Myocyte (in vitro differentiated cells): Measurements from ENCODE around the gene PROK2. TPM values are rescaled to one million over a fixed set of nuclear protein-coding genes. Genes with fewer than 3 reads are reported as not detected.

ENCODE experiments used
- DNase-seq: peaks from one replicate; pipeline ENCODE4 v3.0.0-alpha.2; 2012; ENCODE audit warnings: low read depth
- polyA plus RNA-seq: library from polyadenylated mRNA; unstranded; fragments of >200 nt; gene quantifications from one replicate; pipeline ENCODE4 v1.2.1, GENCODE V29; 2012; ENCODE audit warnings: missing spikeins
- total RNA-seq: library from RNA; depleted of rRNA; stranded (reverse); fragments of >200 nt; gene quantifications from 2 replicates; pipeline ENCODE4 v1.2.3, GENCODE V29; 2014

PROK2 gene, protein sequence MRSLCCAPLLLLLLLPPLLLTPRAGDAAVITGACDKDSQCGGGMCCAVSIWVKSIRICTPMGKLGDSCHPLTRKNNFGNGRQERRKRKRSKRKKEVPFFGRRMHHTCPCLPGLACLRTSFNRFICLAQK
- not detected in 2 replicates for total RNA-seq
- not detected for polyA plus RNA-seq

DNA sequence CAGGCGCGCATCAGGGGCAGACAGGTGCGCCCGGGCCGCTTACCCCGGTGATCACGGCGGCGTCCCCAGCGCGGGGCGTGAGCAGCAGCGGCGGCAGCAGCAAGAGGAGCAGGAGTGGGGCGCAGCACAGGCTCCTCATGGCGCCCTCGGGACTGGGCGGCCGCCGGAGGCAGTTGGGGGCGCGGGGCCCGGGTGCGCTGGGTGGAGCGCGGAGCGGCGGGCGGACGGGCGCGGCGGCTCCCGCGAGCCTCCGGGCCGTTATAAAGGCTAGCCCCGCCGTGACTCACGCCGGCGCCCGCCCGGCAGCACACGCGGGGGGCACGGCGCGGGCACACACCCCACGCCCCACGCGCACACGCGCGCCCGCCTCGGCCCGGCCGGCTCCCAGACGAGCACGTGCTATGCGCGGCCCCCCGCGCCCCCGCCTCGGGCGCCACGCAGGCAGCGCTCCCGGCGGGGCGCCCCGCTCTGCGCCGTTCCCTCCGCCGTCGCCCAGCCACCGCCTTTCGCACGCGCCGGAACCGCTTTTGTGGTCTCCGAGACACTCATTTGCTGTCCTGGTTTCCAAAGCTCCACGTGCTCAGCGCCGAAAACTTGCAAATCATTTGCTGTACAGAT lies at the start of gene PROK2:
PROK2 (minus strand) TSS at position 235 of the 618 bp plus-strand sequence; CDS start at position 139, 96 bp downstream.
- DNase-seq: no peak

DNA sequence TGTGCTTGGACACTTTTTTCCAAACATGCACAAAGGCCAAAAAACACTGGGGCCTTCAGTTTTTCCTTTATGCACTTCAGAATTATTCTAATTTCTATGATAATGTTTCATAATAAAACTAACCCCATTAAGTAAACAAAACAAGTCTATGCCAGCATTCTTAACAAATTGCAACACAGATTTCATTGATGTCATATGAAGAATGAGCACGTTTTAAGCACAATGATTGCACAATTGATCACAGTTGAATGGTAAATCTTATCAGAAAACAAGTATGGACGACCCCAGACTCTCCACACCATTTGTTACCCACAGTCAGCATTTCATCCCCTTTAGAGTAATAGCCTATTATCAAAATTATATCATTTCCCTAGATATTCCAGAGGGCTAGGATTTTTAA lies 46.7 kb upstream of the PROK2 start:
- no peak for DNase-seq

DNA sequence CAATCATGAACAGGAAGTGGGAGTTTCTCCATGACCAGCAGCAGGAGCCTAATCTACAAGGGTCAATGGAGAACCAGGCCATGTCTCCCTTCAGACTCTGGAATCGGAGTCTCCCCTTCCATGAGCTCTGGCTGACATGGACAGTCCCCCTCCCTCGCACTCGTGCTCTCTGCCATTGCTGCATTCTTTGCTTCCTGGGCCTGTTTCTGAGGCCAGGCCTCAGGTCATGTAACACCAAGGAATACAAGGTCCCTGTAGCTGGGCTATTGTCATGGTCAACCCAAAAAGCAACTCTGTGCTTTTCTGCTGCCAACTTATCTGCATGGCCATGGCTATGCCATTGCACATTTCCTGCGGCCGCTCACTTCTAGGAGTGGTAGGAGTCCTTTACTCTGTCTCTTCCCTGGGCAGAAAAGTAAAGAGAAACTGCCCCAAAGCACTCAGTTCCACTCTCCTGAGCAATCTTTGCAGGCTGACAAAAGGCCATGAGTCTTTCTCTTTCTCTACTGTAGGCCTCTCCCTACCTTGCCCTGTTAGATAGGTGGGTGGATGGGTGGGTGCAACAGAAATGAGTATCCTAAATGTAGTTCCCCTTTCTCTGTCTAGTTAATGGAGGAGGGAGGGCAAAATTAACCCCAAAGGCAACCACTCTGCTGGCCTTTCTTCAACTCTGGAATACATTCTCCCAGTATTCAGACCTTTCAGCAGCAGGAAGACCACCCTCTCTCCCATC lies 40.8 kb upstream of the PROK2 start:
- no peak for DNase-seq

DNA sequence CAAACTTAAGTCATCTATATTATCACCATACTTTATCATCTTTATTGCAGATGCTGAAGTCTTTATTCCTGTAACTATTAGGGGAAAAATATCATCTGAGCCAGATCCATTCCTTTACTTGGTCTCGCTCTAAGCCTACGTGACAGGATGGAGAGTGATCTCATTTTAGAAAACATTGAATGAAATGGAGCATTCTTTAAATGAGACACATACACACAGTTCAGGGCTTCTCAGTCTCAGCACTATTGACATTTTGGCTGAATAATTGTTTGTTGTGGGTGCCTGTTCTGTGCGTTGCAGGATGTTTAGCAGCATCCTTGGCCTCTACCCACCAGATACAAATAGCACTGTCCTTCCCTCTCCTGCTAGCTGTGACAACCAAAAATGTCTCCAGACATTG lies 36.2 kb upstream of the PROK2 start:
- DNase-seq: no peak

DNA sequence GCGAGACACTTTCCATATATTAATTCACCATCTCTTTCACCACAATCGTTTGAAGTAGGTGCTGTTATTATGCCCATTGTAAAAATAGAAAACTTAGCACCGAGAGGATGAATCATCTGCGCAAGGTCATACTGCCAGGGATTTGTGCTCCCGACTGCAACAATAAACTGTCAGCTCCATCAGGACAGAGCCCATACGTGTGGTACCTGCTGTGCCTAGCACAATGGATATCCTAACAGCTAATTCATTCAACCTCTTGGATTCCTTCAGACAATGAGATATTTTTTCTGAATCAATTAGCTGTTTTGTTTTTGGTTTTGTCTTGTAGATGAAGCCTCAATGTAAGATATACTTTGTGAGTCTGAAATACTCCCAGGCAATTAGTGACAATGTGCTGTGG lies 32.3 kb upstream of the PROK2 start:
- no peak for DNase-seq

DNA sequence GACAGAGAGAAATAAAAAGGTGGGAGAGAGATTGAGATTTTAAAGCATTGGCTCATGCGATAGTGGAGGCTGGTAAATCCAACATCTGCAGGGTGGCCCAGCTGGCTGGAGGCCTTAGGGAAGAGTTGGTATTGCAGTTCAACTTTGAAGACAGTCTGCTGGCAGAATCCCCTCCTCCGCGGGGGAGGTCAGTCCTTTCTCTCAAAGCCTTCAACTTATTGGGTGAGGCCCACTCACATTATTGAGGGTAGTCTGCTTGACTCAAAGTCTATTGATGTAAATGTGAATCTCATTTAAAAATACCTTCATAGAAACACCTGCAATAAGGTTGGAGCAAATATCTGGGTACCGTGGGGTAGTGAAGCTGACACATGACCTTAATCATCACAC lies 31.8 kb upstream of the PROK2 start:
- DNase-seq: no peak

DNA sequence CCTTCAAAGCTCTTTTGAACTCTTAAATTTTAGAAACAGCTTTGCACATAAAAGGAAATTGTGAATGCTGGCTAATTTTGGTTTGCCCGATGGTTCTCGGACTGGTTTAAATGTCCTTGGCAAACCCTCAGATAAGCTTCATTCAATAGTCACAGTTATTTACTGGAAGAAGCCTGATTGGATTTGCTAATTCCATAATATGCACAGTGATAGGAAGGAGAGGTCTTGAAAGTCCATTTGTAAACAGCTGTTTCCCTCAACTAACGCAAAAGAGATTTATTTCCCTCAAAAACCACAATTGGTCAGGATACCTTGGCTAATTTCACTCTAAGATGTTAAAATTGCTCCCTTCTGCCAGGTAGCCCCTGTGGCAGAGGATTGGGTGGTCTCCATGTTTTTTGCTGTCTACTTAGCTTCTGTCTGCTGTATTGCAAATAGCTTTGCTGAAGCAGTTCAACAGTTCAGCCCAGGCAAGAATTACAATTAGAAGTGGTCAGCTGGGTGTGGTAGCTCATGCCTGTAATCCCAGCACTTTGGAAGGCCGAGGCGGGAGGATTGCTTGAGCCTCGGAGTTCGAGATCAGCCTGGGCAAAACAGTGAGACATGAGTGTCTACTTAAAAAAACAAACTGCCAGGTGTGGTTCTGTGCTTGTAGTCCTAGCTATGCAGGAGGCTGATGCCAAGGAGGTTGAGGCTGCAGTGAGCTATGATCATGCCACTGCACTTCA lies 30.6 kb upstream of the PROK2 start:
- DNase-seq: no peak

DNA sequence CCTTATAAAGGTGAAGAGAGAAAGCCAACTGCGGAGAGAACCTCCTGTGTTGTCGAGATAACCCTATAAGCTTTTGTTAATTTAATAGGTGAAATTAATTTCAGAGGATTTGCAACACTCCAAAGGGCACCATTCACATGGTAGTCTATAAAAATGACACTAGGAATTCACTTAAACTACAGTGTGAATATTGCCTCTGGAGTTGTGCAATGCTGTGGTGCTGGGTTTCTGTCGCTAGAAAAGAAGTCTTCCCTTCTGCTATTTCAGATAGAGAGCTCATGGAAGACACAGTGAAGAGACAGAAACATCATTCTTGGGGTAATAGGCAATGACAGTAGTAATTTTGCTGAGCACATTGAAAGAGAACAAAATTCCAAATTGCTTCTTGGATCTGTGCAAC lies 28.8 kb upstream of the PROK2 start:
- DNase-seq: no peak

DNA sequence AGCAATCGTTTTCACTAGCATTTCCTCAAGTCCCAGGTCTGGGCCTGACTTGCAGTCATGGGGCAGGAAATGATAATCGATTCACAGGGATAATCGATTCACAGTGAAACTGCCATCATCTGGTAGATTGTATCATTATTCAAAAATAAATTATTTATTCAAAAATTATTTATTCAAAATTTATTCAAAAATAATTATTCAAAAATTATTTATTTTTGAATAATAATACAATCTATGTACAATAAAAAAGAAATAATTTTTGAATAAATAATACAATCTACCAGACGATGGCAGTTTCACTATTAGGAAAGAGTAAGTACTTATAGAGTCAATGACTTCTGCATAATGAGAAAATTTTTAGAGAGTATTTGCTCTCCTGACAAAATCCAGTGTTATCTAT lies 28.1 kb upstream of the PROK2 start:
- DNase-seq: no peak

DNA sequence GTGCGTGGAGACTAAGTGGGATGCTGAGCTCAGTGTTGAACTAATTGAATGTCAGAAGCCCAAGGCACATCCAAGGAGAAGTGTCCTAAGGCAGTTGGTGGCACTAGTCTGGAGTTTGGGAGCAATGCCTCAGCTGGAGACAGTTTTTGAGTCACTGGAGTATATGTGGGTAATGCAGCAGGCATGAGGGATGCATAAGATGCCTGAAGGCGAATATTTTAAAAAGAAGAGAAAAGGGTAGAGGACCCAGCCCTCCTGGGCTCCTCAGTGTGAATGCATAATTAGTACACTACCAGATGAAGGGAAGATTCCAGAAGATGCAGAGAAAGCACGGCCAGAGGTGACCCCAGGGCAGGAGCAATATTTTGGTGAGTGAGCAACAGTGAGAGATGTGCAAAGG lies 25.1 kb upstream of the PROK2 start:
- no peak for DNase-seq

DNA sequence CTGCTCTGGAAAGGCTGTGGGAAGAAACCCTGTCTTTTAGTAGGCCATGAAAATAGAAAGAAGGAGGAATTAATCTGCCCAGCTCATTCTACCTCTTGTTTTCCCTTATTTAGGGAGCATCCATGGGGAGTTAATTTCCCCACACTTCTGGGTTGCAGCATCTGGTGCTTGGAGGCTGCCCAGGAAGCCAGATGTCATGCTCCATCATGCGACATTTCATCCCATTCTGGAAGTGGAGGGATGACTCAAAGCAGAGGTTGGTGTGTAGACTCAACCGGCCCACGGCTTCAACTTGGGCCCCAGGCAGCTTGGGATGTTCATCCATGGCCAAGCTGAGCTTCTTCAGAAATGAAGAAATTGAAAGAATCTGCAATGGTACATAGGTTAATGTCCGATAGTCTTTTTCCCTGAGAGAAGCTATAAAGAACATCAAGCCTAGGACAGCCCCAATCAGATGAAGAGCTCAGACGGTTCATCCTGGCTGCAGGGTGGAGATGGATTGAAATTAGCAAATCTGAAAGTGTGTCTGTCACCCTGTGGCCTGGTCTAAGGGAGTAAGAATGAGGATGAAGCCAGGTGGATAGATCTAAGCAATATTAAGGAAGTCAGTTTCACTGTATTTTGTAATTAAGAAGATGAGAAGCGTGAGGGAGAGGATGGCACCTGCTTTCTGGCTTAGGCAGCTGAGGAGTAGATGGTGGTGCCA lies 24.5 kb upstream of the PROK2 start:
- DNase-seq: no peak

DNA sequence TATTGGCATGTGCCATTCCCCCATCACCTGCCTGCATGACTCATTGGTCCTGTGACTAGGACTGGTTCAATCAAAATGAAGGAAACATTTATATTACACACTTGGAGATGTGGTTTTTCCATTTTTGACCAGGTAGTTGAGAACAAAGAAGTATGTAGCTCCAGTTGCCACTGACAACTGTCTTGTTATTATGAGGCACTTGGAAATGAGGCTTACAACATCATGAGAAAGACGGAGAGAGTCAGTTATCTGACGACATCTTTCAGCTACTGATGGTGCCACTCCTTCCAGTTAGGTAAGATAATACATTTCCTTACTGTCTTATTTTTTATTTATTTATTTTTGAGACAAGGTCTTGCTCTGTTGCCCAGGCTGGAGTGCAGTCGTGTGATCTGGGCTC lies 21.8 kb upstream of the PROK2 start:
- DNase-seq: no peak

DNA sequence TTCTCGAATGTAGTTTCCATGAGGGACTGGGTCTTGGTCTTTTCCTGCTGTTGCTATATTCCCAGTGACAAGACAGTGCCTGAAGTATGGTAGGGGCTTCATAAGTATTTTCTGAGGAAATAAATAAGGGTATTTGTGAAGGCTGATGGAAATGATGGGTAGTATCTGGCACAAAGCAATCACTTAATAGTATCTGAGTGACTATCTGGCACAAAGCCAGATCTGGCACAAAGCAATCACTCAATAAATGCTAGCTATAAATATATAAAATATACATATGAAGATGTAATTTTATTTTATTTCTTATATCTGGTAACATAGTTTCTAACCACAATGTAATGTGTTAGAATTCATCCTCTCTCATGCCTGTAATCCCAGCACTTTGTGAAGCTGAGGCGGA lies 20.7 kb upstream of the PROK2 start:
- no peak for DNase-seq

DNA sequence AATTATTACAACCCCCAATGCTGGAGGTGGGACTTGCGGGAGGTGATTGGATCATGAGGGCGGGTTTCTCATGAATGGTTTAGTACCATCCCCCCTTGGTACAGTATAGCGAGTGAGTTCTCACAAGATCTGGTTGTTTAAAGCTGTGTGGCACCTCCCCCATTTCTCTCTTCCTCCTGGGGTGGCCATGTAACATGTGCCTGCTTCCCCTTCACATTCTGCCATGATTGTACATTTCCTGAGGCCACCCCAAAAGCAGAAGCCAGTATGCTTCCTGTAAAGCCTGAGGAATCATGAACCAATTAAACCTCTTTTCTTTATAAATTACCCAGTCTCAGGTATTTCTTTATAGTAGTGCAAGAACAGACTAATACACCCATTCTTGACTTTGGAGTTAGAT lies 20.3 kb upstream of the PROK2 start:
- no peak for DNase-seq

DNA sequence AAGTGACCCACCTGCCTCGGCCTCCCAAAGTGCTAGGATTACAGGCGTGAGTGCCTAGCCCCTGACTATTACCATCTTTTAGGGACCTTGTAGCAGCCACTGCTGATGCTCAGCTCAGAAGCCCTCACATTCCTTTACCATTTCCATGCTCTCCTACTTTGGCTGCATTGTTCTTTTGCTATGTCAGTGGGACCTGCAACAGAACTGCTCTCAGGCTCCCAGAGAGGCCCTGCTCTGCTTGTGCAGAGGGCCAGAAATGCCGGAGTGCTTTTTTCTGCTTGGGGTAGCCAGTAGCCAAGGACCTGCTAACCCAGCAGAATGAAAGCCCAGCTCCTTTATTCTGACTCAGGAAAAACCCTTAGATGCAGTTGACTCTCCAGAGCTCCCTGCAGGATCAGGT lies 18.3 kb upstream of the PROK2 start:
- DNase-seq: no peak

DNA sequence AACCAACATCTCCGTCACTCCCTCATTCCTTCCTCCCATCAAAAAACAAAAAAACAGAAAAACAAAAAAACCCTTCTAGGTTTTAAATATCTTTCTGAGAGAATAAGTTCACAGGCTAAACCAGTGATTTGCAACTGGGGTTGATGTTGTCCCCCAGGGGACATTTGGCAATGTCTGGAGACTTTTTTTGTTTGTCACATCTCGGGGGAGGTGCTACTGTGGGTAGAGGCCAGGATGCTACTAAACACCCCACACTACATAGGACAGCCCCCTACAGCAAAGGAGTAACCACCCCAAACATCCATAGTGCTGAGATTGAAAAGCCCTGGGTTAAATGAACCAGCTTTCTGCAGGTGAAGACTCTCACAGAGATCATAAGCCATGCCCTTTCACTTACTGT lies 17.0 kb upstream of the PROK2 start:
- DNase-seq: no peak

DNA sequence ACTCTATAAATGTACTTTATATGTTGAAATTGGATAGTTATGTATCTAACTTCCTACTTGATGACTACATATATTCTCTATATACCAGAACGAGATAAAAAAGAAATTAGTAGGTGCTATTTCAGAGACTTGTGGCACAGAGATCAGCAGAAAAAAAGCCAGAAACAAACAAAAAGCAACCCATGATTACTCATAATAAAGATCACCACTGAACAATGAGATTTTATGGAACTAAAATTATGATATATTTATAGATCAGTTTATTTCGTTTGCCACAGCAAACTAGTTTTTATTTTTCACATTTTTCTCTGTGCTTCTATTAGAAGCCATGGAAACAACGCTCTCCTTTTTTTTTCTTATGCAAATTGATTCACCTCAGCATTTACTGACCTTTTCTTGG lies 15.1 kb upstream of the PROK2 start:
- DNase-seq: no peak

DNA sequence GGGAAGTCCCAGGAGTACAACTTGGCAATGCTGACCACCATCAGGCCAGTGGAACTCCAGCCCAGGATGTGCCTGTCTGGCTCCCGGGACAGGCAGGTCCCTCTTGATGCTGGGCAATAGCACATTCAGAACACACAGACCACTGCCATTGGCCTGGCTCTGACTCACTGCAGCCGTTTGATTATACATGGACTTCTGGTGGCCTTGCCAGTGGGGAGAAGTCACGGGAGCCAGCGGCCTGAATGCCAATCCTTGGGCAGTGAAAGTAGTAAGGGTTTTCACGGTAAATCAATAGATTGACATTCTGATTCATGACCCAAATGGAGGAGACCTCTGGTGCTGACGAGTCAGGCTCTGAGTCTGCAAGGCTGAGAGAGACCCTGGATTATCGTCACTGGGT lies 12.5 kb upstream of the PROK2 start:
- DNase-seq: no peak

DNA sequence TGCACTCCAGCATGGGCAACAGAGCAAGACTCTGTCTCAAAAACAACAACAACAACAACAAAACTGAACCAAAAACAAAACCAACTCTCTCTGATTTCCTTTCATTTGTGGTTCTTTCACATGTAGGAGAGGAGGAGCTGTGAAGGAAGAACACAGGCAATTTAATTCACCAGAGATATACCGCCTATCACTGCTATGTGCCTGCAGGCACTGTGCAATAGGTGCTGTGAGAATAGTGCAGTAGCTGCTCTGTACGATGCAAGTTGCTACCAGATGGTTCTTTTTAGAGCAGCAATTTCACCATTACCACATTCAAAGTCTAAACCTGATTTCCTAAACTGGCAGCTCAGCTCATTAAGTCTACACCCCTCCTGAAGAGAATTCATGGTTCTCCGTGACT lies 11.3 kb upstream of the PROK2 start:
- no peak for DNase-seq

DNA sequence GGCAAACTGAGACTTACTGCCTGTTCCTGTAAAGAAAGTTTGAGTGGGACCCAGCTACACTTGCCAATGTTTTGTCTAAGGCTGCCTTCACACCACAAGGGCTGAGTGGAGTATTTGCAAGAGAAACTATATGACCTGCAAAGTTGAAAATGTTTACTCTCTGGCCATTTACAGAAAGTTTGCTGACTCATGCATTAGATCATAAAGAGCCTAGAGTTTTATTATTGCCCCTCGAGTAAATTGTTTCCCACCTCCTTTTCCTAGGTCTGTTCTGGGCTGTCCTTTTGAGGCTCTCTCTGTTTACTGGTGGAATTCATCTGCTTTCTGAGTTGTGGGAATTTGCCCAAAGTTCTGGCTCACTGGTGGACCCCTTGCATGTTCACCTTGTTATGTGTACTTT lies 6.7 kb upstream of the PROK2 start:
- DNase-seq: no peak

DNA sequence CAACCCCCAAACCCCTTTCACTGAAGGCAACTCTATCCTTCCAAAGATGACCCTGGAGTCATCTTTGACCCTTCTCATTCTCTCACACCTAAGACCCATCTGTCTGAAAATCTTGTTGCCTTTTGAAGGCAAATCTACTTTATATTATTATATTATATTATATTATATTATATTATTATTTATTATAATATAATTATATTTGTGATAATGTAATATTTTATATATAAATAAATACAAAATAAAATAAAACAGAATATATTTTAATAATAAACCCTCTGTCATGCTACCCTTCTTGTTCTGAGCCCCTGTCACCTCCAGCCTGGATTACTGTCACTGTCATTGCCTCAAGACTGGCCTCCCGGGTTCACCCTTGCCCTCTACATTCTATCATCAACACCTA lies 5.0 kb upstream of the PROK2 start:
- DNase-seq: no peak
